ENCODE results near the gene SUPT4H1. TPM values are rescaled to one million over a fixed set of nuclear protein-coding genes. Genes with fewer than 3 reads are reported as not detected.

Gene SUPT4H1
- total and polyA plus RNA-seq, 9 of the 15 experiments (the other 6 are each of a cell fraction or from before 2014, with no cell fraction given): 62.1 to 320 (median 117) TPM

GRCh38 chr17:58329810-58330537 lies 22.0 kb downstream of the SUPT4H1 start (continued):
- peak; percentile 56 for TF ChIP-seq NR2C2 (CRISPR knock-in tag; IDR thresholded peaks at IDR 0.05)
- peak; percentile 54 for TF ChIP-seq NR2C2 (tag; IDR thresholded peaks at IDR 0.05)
- no peak for TF ChIP-seq ZBTB34 (CRISPR knock-in tag; IDR thresholded peaks at IDR 0.05)
- 0 out of 2 replicates have a peak, but pooled peaks have one; percentile 49 for TF ChIP-seq ZNF212 (CRISPR knock-in tag; IDR thresholded peaks at IDR 0.05)
- TF ChIP-seq HDGF (IDR thresholded peaks at IDR 0.05): 0 out of 2 replicates have a peak, but pooled peaks have one; percentile 9
- TF ChIP-seq BCOR (IDR thresholded peaks at IDR 0.05): no peak
- TF ChIP-seq ZBTB17 (CRISPR knock-in tag; IDR thresholded peaks at IDR 0.05): 0 out of 2 replicates have a peak, but pooled peaks have one; percentile 43
- peak; percentile 72; the same call in 1 of the 2 replicates for TF ChIP-seq ZBTB43 (CRISPR knock-in tag; IDR thresholded peaks at IDR 0.05)
- peak; percentile 76 for TF ChIP-seq SMAD1 (IDR thresholded peaks at IDR 0.05; ENCODE audit: low read depth, low read length, partially characterized antibody)
- no peak for TF ChIP-seq NFYB (IDR thresholded peaks at IDR 0.05; ENCODE audit: extremely low read depth, insufficient read length)
- TF ChIP-seq CGGBP1 (CRISPR knock-in tag; IDR thresholded peaks at IDR 0.05): no peak
- TF ChIP-seq ARHGAP35 (IDR thresholded peaks at IDR 0.05; ENCODE audit: partially characterized antibody): peak; percentile 82
- no peak for TF ChIP-seq CC2D1A (IDR thresholded peaks at IDR 0.05)
- no peak for TF ChIP-seq TAF15 (IDR thresholded peaks at IDR 0.05; ENCODE audit: low read depth, low read length)
- no peak for TF ChIP-seq CBFA2T2 (conservative IDR thresholded peaks at IDR 0.05)
- TF ChIP-seq ZFP30 (CRISPR knock-in tag; IDR thresholded peaks at IDR 0.05; ENCODE audit: borderline replicate concordance): no peak
- TF ChIP-seq NFXL1 (CRISPR knock-in tag; IDR thresholded peaks at IDR 0.05): peak; percentile 86
